Measurements from ENCODE around the gene RPN2. TPM values are rescaled to one million over a fixed set of nuclear protein-coding genes. Genes with fewer than 3 reads are reported as not detected.

RPN2 gene
- total and polyA plus RNA-seq, 2 of the 13 experiments (the other 11 are each of a cell fraction or from before 2014, with no cell fraction given), result 587 to 1,818 TPM

GRCh38 chr20:37285664-37286374 lies 106.7 kb downstream of the RPN2 start (continued):
- TF ChIP-seq SNAPC4 (CRISPR knock-in tag; IDR thresholded peaks at IDR 0.05), result no peak
- TF ChIP-seq ZBTB8A (CRISPR knock-in tag; IDR thresholded peaks at IDR 0.05; ENCODE audit: borderline replicate concordance, low read depth), result no peak
- no peak for TF ChIP-seq ZNF251 (CRISPR knock-in tag; IDR thresholded peaks at IDR 0.05)
- no peak for TF ChIP-seq PHF21A (CRISPR knock-in tag; IDR thresholded peaks at IDR 0.05)
- TF ChIP-seq, protein P1, sequence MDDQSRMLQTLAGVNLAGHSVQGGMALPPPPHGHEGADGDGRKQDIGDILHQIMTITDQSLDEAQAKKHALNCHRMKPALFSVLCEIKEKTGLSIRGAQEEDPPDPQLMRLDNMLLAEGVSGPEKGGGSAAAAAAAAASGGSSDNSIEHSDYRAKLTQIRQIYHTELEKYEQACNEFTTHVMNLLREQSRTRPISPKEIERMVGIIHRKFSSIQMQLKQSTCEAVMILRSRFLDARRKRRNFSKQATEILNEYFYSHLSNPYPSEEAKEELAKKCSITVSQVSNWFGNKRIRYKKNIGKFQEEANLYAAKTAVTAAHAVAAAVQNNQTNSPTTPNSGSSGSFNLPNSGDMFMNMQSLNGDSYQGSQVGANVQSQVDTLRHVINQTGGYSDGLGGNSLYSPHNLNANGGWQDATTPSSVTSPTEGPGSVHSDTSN (CRISPR knock-in tag; IDR thresholded peaks at IDR 0.05; ENCODE audit: borderline replicate concordance), result no peak
- peak; percentile 79 for TF ChIP-seq DPF2 (CRISPR knock-in tag; IDR thresholded peaks at IDR 0.05; ENCODE audit: borderline replicate concordance, low read depth)
- TF ChIP-seq U2AF1 (optimal IDR thresholded peaks at IDR 0.05; ENCODE audit: low read depth, low read length), result peak; percentile 47
- TF ChIP-seq ZNF274 (CRISPR knock-in tag; IDR thresholded peaks at IDR 0.05), result no peak
- TF ChIP-seq, protein P2, sequence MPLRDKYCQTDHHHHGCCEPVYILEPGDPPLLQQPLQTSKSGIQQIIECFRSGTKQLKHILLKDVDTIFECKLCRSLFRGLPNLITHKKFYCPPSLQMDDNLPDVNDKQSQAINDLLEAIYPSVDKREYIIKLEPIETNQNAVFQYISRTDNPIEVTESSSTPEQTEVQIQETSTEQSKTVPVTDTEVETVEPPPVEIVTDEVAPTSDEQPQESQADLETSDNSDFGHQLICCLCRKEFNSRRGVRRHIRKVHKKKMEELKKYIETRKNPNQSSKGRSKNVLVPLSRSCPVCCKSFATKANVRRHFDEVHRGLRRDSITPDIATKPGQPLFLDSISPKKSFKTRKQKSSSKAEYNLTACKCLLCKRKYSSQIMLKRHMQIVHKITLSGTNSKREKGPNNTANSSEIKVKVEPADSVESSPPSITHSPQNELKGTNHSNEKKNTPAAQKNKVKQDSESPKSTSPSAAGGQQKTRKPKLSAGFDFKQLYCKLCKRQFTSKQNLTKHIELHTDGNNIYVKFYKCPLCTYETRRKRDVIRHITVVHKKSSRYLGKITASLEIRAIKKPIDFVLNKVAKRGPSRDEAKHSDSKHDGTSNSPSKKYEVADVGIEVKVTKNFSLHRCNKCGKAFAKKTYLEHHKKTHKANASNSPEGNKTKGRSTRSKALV (CRISPR knock-in tag; IDR thresholded peaks at IDR 0.05), result peak; percentile 48; the same call in 1 of the 2 replicates
- TF ChIP-seq ZNF672 (CRISPR knock-in tag; IDR thresholded peaks at IDR 0.05), result peak; percentile 77; the same call in 1 of the 2 replicates
- TF ChIP-seq HINFP (CRISPR knock-in tag; IDR thresholded peaks at IDR 0.05; ENCODE audit: low read depth), result peak; percentile 68; the same call in 1 of the 2 replicates
- no peak for TF ChIP-seq ZNF280D (CRISPR knock-in tag; IDR thresholded peaks at IDR 0.05)
- peak; percentile 74; the same call in 1 of the 2 replicates for TF ChIP-seq TBX2 (CRISPR knock-in tag; IDR thresholded peaks at IDR 0.05; ENCODE audit: borderline replicate concordance)

Data from HepG2 (cell line).